GM12878 (cell line): Measurements from ENCODE around the gene ZNF367.

Experiments used
- BCL11A ChIP-seq: IDR thresholded peaks from 2 replicates; pipeline ENCODE4 v1.6.1; 2011; ENCODE audit warnings: low read depth, low read length
- EP300 ChIP-seq, 2 experiments: fragments of 150-350 bp in 1 of 2; IDR thresholded peaks; 2 replicates each; pipeline ENCODE4 v1.6.1; 2011 to 2012; ENCODE audit warnings: low read depth in 2 of 2, low read length in 2 of 2, borderline replicate concordance in 1 of 2, improper control_type of control experiment in 1 of 2, inconsistent platforms in 1 of 2; ENCODE audit not compliant: control insufficient read depth in 1 of 2
- FOS ChIP-seq: IDR thresholded peaks from 3 replicates; pipeline ENCODE4 v1.6.1; 2011; ENCODE audit warnings: borderline replicate concordance; ENCODE audit not compliant: insufficient read length; ENCODE audit errors: extremely low read depth
- LARP7 ChIP-seq: fragments of 450-650 bp; IDR thresholded peaks from 2 replicates; pipeline ENCODE4 v1.6.1; 2017; ENCODE audit warnings: mild to moderate bottlenecking
- SUPT20H ChIP-seq: IDR thresholded peaks from 2 replicates; pipeline ENCODE4 v1.6.1; 2011; ENCODE audit warnings: low read depth, mild to moderate bottlenecking, low read length, moderate library complexity, borderline replicate concordance; ENCODE audit not compliant: control insufficient read depth
- TAF1 ChIP-seq: IDR thresholded peaks from 2 replicates; pipeline ENCODE4 v1.6.1; 2011; ENCODE audit warnings: mild to moderate bottlenecking, low read depth, low read length, borderline replicate concordance
- TARDBP ChIP-seq: IDR thresholded peaks from 2 replicates; pipeline ENCODE4 v1.6.1; 2016; ENCODE audit warnings: borderline replicate concordance
- ZNF274 ChIP-seq: IDR thresholded peaks from one replicate; pipeline ENCODE4 v1.8.0; 2011; ENCODE audit not compliant: insufficient read length, insufficient read depth
- TF ChIP-seq, protein P1 (sequence below), 3 experiments: IDR thresholded peaks in 2 of 3; conservative IDR thresholded peaks in 1 of 3; 2 replicates each; pipeline ENCODE4 v1.5.1; 2011; ENCODE audit warnings: low read depth in 3 of 3, low read length in 3 of 3, mild to moderate bottlenecking in 3 of 3, control low read depth in 2 of 3, moderate library complexity in 2 of 3, inconsistent platforms in 1 of 3, mixed read lengths in 1 of 3; ENCODE audit not compliant: control insufficient read depth in 2 of 3, insufficient read depth in 1 of 3; ENCODE audit errors: extremely low read depth in 1 of 3
- TF ChIP-seq, protein P2 (sequence below): fragments of 450-650 bp; formaldehyde crosslinking; IDR thresholded peaks from 2 replicates; pipeline ENCODE4 v1.4.0; 2022; ENCODE audit warnings: mild to moderate bottlenecking, moderate library complexity
- TF ChIP-seq, protein P3 (sequence below): IDR thresholded peaks from 2 replicates; pipeline ENCODE4 v1.6.1; 2012; ENCODE audit warnings: low read length, inconsistent platforms

DNA sequence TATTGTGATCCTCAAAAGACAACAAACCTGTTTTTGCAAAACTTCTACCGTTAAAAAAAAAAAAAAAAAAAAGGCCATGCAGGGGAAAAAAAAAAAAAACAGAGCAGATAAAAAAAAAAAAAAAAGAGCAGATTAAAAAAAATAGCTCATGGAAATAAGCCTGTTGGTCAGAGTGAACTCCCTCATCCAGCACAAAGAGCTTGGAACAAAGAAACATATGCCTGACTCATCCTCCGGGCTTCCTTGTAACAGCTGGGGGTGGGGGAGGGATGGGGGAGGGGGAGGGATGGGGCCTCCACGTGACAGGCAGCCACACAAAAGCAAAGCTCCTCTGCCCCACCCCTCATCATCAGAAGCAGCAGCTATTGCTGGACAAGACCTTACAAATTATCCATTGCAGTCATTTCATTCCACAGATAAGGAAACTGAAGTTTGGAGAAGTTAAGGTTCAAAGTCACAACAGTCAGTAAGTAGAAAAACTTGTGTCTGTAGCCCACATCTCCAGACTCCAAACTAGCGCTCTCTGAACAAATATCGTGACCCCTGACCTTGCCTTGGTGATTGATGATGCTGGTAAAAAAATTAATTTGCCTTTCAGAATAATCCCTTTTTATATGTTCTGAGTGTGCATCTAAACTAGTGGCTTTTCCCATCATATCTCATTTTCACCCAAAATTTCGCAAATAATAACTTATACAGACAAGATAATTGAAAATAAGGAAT, 73.6 kb downstream of the ZNF367 start:
- TF ChIP-seq, protein P1, sequence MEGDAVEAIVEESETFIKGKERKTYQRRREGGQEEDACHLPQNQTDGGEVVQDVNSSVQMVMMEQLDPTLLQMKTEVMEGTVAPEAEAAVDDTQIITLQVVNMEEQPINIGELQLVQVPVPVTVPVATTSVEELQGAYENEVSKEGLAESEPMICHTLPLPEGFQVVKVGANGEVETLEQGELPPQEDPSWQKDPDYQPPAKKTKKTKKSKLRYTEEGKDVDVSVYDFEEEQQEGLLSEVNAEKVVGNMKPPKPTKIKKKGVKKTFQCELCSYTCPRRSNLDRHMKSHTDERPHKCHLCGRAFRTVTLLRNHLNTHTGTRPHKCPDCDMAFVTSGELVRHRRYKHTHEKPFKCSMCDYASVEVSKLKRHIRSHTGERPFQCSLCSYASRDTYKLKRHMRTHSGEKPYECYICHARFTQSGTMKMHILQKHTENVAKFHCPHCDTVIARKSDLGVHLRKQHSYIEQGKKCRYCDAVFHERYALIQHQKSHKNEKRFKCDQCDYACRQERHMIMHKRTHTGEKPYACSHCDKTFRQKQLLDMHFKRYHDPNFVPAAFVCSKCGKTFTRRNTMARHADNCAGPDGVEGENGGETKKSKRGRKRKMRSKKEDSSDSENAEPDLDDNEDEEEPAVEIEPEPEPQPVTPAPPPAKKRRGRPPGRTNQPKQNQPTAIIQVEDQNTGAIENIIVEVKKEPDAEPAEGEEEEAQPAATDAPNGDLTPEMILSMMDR (IDR thresholded peaks at IDR 0.05 in 2 of 3, conservative IDR thresholded peaks at IDR 0.05 in 1 of 3; ENCODE audit: control insufficient read depth in 2 of 3, extremely low read depth in 1 of 3, insufficient read depth in 1 of 3, low read depth in 3 of 3, low read length in 3 of 3): no peak
- TF ChIP-seq TAF1 (no peak), LARP7 (no peak), SUPT20H (no peak), ZNF274 (no peak), TARDBP (no peak), EP300 (IDR thresholded peaks at IDR 0.05; ENCODE audit: borderline replicate concordance in 1 of 2, control insufficient read depth in 1 of 2, low read depth in 2 of 2, low read length in 2 of 2) (no peak), BCL11A (no peak), FOS (no peak)
- TF ChIP-seq, protein P2, sequence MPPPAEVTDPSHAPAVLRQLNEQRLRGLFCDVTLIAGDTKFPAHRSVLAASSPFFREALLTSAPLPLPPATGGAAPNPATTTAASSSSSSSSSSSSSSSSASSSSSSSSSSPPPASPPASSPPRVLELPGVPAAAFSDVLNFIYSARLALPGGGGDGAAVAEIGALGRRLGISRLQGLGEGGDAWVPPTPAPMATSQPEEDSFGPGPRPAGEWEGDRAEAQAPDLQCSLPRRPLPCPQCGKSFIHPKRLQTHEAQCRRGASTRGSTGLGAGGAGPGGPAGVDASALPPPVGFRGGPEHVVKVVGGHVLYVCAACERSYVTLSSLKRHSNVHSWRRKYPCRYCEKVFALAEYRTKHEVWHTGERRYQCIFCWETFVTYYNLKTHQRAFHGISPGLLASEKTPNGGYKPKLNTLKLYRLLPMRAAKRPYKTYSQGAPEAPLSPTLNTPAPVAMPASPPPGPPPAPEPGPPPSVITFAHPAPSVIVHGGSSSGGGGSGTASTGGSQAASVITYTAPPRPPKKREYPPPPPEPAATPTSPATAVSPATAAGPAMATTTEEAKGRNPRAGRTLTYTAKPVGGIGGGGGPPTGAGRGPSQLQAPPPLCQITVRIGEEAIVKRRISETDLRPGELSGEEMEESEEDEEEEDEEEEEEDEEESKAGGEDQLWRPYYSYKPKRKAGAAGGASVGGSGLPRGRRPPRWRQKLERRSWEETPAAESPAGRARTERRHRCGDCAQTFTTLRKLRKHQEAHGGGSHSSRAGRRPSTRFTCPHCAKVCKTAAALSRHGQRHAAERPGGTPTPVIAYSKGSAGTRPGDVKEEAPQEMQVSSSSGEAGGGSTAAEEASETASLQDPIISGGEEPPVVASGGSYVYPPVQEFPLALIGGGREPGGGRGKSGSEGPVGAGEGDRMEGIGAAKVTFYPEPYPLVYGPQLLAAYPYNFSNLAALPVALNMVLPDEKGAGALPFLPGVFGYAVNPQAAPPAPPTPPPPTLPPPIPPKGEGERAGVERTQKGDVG (CRISPR knock-in tag): no peak
- TF ChIP-seq, protein P3, sequence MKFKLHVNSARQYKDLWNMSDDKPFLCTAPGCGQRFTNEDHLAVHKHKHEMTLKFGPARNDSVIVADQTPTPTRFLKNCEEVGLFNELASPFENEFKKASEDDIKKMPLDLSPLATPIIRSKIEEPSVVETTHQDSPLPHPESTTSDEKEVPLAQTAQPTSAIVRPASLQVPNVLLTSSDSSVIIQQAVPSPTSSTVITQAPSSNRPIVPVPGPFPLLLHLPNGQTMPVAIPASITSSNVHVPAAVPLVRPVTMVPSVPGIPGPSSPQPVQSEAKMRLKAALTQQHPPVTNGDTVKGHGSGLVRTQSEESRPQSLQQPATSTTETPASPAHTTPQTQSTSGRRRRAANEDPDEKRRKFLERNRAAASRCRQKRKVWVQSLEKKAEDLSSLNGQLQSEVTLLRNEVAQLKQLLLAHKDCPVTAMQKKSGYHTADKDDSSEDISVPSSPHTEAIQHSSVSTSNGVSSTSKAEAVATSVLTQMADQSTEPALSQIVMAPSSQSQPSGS: no peak
